GM21423 (cell line): Measurements from ENCODE around the gene PIK3CB.
A peak's percentile ranks its signal among the peaks of the same experiment; 100 is the strongest.

Experiments used
- ATAC-seq: cut with Tn5 transposase; IDR thresholded peaks from one replicate; pipeline ENCODE4 v1.9.1; 2021; ENCODE audit warnings: mild to moderate bottlenecking, moderate library complexity; ENCODE audit not compliant: unreplicated experiment

PIK3CB gene

GRCh38 chr3:138834596-138835396, at the start of gene PIK3CB:
Gene PIK3CB, minus strand, starts transcription at chr3:138834928. Its CDS starts 75,585 bp downstream, at chr3:138759343.
- peak; percentile 91 for ATAC-seq

GRCh38 chr3:138881233-138881632, 46.5 kb upstream of the PIK3CB start:
- no peak for ATAC-seq

GRCh38 chr3:138879541-138880380, 45.0 kb upstream of the PIK3CB start:
- ATAC-seq: no peak

- no peak for ATAC-seq
Observed at GRCh38 chr3:138877226-138877625, 42.5 kb upstream of the PIK3CB start.

- no peak for ATAC-seq
Observed at GRCh38 chr3:138875754-138876664, 41.3 kb upstream of the PIK3CB start.

- no peak for ATAC-seq
Observed at GRCh38 chr3:138875096-138875753, 40.5 kb upstream of the PIK3CB start.

GRCh38 chr3:138873471-138874278, 38.9 kb upstream of the PIK3CB start:
- no peak for ATAC-seq

- ATAC-seq: no peak
Observed at GRCh38 chr3:138872632-138873031, 37.9 kb upstream of the PIK3CB start.

GRCh38 chr3:138867996-138868395, 33.3 kb upstream of the PIK3CB start:
- no peak for ATAC-seq

GRCh38 chr3:138863776-138864113, 29.0 kb upstream of the PIK3CB start:
- no peak for ATAC-seq

- ATAC-seq: no peak
Observed at GRCh38 chr3:138862924-138863775, 28.4 kb upstream of the PIK3CB start.

GRCh38 chr3:138862531-138862923, 27.8 kb upstream of the PIK3CB start:
- no peak for ATAC-seq

- ATAC-seq: no peak
Observed at GRCh38 chr3:138861798-138862197, 27.1 kb upstream of the PIK3CB start.

GRCh38 chr3:138856799-138857198, 22.1 kb upstream of the PIK3CB start:
- ATAC-seq: no peak

GRCh38 chr3:138854940-138855339, 20.2 kb upstream of the PIK3CB start:
- no peak for ATAC-seq

GRCh38 chr3:138854204-138854603, 19.5 kb upstream of the PIK3CB start:
- no peak for ATAC-seq

GRCh38 chr3:138850151-138850550, 15.4 kb upstream of the PIK3CB start:
- no peak for ATAC-seq

- ATAC-seq: no peak
Observed at GRCh38 chr3:138849222-138849940, 14.7 kb upstream of the PIK3CB start.
